Uterus (tissue), 4 donors: ENCODE results near the gene PPRC1. TPM values are rescaled to one million over a fixed set of nuclear protein-coding genes. Genes with fewer than 3 reads are reported as not detected.

Experiments used
- DNase-seq, 2 donors: peaks; one replicate each; pipeline ENCODE4 v3.0.0-alpha.2; 2019 to 2020
- H3K27ac ChIP-seq, 2 donors: fragments of 200-600 bp; sonication (generic); 1 replicate in 1 of 2; 2 replicates in 1 of 2; pipeline ENCODE4 v1.5.1; 2016 to 2018
- H3K27me3 ChIP-seq, 2 donors: fragments of 200-600 bp; sonication (generic); one replicate each; pipeline ENCODE4 v1.5.1; 2018 to 2019; ENCODE audit warnings: control low read depth in 1 of 2
- H3K36me3 ChIP-seq, 2 donors: fragments of 200-600 bp; sonication (generic); one replicate each; pipeline ENCODE4 v1.5.1; 2019; ENCODE audit warnings: control low read depth in 1 of 2
- H3K4me1 ChIP-seq, 2 donors: fragments of 200-600 bp; sonication (generic); one replicate each; pipeline ENCODE4 v1.5.1; 2018 to 2019; ENCODE audit warnings: control low read depth in 1 of 2
- H3K4me3 ChIP-seq, 2 donors: fragments of 200-600 bp; sonication (generic); 1 replicate in 1 of 2; 2 replicates in 1 of 2; pipeline ENCODE4 v1.5.1; 2018 to 2019; ENCODE audit warnings: mild to moderate bottlenecking in 1 of 2
- H3K9me3 ChIP-seq, 2 donors: fragments of 200-600 bp; sonication (generic); one replicate each; pipeline ENCODE4 v1.5.1; 2019; ENCODE audit warnings: control low read depth in 1 of 2
- POLR2A ChIP-seq, 2 donors: fragments of 450-650 bp; IDR thresholded peaks; one replicate each; pipeline ENCODE4 v1.6.1; 2016; ENCODE audit warnings: antibody characterized with exemption in 2 of 2, mild to moderate bottlenecking in 1 of 2, moderate library complexity in 1 of 2
- intact Hi-C: fragments of 100-400 bp; cut with DNase I; formaldehyde crosslinking; loops from one replicate; pipeline ENCODE4 v1.15.1; 2023; ENCODE audit warnings: low total_unique reads
- total RNA-seq, 4 donors: library from RNA; depleted of rRNA in 3 of 4; stranded (reverse); fragments of >200 nt in 3 of 4; gene quantifications; one replicate each; pipeline versions ENCODE4 v1.1.0 to v1.2.4, GENCODE V29; 2014 to 2023
- TF ChIP-seq, protein P1 (sequence below), 4 experiments: fragments of 200-600 bp in 2 of 4; fragments of 450-650 bp in 2 of 4; sonication (generic) in 2 of 4; IDR thresholded peaks; one replicate each; pipeline ENCODE4 v1.5.1; 2016 to 2019; ENCODE audit warnings: antibody characterized with exemption in 4 of 4, mild to moderate bottlenecking in 2 of 4, moderate library complexity in 1 of 4
- donor health status: DM: yes; HTN: yes; CAD: no.

PPRC1 gene
- total RNA-seq, 4 donors from 2014 or later: 1.8 to 58.2 (median 15.5) TPM

DNA sequence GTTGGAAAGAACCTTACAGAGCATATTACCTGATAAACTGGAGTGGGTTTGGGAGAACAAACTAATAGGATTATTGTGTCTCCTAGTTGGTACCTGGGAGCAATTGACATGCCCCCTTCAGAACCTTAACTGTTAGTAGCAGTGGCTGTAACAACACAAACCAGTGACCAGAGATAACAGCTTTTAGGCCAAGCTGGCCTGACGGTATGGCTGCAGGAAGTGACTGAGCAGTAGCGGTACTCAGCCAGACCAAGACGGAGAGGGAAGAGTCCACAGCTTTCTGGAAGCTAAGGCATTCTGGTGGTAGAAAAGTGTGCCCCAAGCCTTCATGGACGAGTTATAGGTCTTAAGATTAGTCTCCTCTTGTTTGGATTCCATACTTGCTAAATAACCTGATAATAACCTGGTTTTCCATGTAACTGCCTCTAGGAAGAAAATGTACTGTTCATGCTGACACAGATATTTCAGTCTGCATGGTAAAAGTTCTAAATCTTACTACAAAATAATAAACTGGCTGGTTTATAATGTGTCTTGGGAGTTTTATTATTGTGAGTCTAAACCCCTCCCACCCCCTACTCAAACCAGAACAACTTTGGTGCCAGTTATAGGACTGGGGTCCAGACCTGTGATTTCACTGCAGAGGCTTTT is 30.6 kb downstream of the PPRC1 start:
- H3K4me1 ChIP-seq: no peaks in the 10 kb centered on the region
- no peaks in the 10 kb centered on the region for H3K36me3 ChIP-seq
- TF ChIP-seq POLR2A (IDR thresholded peaks at IDR 0.05): no peak
- TF ChIP-seq, protein P1, sequence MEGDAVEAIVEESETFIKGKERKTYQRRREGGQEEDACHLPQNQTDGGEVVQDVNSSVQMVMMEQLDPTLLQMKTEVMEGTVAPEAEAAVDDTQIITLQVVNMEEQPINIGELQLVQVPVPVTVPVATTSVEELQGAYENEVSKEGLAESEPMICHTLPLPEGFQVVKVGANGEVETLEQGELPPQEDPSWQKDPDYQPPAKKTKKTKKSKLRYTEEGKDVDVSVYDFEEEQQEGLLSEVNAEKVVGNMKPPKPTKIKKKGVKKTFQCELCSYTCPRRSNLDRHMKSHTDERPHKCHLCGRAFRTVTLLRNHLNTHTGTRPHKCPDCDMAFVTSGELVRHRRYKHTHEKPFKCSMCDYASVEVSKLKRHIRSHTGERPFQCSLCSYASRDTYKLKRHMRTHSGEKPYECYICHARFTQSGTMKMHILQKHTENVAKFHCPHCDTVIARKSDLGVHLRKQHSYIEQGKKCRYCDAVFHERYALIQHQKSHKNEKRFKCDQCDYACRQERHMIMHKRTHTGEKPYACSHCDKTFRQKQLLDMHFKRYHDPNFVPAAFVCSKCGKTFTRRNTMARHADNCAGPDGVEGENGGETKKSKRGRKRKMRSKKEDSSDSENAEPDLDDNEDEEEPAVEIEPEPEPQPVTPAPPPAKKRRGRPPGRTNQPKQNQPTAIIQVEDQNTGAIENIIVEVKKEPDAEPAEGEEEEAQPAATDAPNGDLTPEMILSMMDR (IDR thresholded peaks at IDR 0.05): no peak
- intact Hi-C loops: no loop called here
- no peak for DNase-seq
- H3K4me3 ChIP-seq: no peak overlapping the region
- no peaks in the 10 kb centered on the region for H3K27me3 ChIP-seq
- no peaks in the 10 kb centered on the region for H3K9me3 ChIP-seq
- no peak overlapping the region for H3K27ac ChIP-seq

GRCh38 chr10:102167861-102168260 is 35.0 kb downstream of the PPRC1 start:
- H3K27me3 ChIP-seq: no peaks in the 10 kb centered on the region
- no peaks in the 10 kb centered on the region for H3K9me3 ChIP-seq
- no peak overlapping the region for H3K27ac ChIP-seq
- no peaks in the 10 kb centered on the region for H3K4me1 ChIP-seq
- DNase-seq: no peak
- intact Hi-C loops: no loop called here
- H3K36me3 ChIP-seq: no peaks in the 10 kb centered on the region
- H3K4me3 ChIP-seq: no peak overlapping the region
- TF ChIP-seq, protein P1 (IDR thresholded peaks at IDR 0.05): no peak
- TF ChIP-seq POLR2A (IDR thresholded peaks at IDR 0.05): no peak

DNA sequence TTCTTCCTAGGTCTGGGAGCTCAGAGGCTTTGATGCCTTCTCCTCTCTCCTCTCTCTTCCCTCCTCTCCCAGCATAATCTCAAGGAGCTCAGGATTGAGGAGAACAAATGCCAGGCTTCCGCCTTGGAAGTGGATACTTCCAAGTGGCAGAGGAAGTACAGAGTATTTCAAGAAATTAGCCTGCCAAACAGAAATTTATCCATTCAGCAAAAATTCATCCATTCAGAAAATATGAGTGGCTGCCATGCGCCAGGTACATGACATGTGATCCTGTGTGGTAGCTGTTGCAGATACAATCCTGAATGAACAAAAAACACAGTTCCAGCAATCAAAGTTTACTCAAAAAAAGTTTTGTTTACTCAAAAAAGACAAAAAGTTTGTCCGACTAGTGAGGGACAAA is 37.8 kb downstream of the PPRC1 start:
- Histone ChIP-seq H3K4me3 (no peak overlapping the region), H3K27me3 (no peaks in the 10 kb centered on the region), H3K9me3 (no peaks in the 10 kb centered on the region), H3K27ac (no peak overlapping the region), H3K36me3 (no peaks in the 10 kb centered on the region), H3K4me1 (no peaks in the 10 kb centered on the region)
- intact Hi-C loops: no loop called here
- no peak for DNase-seq
- TF ChIP-seq, protein P1 (IDR thresholded peaks at IDR 0.05): no peak
- no peak for TF ChIP-seq POLR2A (IDR thresholded peaks at IDR 0.05)

DNA sequence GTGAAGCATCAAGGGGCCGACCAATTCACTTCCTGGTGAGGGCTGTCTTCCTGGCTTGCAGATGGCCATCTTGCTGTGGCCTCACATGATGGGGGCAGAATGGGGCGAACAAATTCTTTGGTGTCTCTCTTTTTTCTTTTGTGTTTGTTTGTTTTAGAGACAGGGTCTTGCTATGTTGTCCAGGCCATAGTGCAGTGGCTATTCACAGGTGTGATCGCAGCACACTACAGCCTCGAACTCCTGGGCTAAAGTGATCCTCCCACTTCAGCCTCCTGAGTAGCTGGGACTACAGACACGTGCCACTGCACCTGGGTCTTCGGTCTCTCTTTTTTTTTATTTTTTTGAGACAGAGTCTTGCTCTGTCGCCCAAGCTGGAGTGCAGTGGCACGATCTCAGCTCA is 39.4 kb downstream of the PPRC1 start:
- Histone ChIP-seq H3K27ac (no peak overlapping the region), H3K4me3 (no peak overlapping the region), H3K9me3 (no peaks in the 10 kb centered on the region), H3K27me3 (no peaks in the 10 kb centered on the region), H3K4me1 (no peaks in the 10 kb centered on the region), H3K36me3 (no peaks in the 10 kb centered on the region)
- intact Hi-C loops: no loop called here
- DNase-seq: no peak
- TF ChIP-seq, protein P1 (IDR thresholded peaks at IDR 0.05): no peak
- TF ChIP-seq POLR2A (IDR thresholded peaks at IDR 0.05): no peak

DNA sequence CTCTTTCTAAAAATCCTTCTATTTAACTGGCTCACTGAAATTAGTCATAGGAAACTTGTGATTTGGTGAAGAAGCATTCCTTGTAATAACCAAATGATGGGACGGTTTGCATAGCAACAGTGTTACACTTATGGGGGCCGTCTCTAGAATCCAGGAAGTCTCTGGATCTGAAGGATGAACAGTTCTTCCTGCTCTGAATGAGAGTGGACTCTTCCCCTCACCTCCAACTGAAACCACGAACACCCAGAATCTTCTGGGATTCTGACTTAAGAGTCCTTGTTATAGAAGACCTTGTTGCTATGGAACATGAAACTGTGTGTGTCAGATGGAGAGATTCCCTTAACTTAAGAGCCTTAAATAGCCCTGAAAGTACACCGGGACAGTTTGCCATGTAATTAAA is 42.6 kb downstream of the PPRC1 start:
- Histone ChIP-seq H3K36me3 (no peaks in the 10 kb centered on the region), H3K27ac (no peak overlapping the region), H3K9me3 (no peaks in the 10 kb centered on the region), H3K4me3 (no peak overlapping the region), H3K27me3 (no peaks in the 10 kb centered on the region), H3K4me1 (no peaks in the 10 kb centered on the region)
- DNase-seq: no peak
- no peak for TF ChIP-seq POLR2A (IDR thresholded peaks at IDR 0.05)
- TF ChIP-seq, protein P1 (IDR thresholded peaks at IDR 0.05): no peak
- intact Hi-C loops: no loop called here
